ENCODE measurements around the gene TRPM1.

The TRPM1 gene

DNA sequence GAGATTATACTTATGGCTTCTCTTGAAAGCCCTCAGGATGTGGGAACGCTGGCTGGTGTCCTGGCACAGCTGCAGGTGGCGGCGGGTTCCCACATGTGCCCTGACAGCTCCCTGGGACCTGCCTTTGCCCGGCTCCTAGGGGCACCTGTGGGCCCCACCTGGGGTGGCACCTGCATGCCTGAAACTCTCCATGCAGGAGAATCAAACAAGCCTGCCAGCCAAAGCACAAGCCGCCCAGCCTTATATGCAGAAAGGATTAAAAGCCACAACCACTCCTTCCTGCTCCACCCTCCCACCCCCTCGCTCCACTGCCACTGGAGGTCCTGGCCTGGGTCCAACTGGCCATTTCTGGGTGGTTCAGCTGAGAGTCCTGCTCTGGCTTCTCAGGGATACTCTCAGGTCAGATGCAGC, 18.1 kb downstream of the TRPM1 start:
- no peak for DNase-seq (ENCODE audit: low read depth in 1 of 2, low spot score in 1 of 2)

DNA sequence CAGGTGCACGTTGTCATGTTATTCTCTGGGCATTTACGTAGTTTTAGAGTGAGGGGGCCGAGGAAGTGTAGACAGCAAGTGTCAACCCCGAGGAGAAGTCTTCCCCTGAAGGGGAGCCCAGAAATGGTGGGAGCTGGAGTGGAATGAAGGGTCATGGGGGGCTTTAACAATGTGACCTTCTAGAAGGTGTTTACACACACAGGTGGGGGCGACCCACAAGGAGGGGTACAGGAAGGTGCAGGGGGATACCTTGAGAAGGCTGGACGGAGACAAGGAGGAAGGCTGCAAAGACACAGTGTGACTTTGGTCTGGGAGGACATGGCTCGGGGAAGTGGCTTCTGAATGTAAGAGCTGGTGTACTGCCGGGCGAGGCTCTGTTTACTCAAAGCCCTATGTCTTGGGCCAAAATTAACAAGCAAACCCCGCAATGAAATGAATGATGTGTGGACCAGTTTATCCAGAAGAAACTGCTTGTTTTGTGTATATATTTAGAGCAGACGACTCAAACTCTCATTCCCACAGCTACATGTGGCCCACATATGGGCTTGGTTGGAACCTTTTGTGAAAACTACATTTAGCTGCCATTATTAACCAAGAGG, 18.7 kb downstream of the TRPM1 start:
- no peak for DNase-seq (ENCODE audit: low read depth in 1 of 2, low spot score in 1 of 2)

DNA sequence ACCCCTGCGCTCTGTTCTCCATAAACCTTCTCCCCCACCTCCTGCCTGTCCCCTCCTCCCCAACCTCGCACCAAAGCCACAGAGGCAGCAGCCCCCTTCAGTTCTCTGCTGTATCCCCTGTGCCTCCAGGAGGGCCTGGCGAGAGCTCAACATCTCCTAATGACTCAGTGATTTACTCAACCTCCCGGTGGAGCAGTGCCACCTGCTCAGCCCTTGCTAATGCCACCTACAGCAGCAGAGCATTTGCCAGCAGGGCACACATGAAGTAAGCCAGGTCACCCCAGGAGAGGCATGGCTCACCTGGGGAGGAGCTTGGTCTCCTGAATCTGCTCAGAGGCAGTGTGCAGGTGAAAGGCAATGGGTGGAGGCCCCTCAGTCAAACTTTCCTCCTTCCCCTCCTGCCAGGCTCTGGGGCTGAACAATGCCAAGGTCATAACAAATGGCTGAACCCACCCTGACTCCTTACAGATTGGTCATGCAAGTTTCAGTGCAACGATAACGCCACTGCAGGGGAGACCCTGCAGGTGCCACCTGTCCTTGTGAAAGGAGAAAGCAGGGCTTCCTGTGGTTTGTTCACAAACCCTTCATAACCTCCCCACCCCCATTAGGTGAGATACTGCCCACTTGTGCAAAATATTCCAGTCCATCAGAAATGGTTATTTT, 19.8 kb downstream of the TRPM1 start:
- DNase-seq (ENCODE audit: low read depth in 1 of 2, low spot score in 1 of 2): no peak

DNA sequence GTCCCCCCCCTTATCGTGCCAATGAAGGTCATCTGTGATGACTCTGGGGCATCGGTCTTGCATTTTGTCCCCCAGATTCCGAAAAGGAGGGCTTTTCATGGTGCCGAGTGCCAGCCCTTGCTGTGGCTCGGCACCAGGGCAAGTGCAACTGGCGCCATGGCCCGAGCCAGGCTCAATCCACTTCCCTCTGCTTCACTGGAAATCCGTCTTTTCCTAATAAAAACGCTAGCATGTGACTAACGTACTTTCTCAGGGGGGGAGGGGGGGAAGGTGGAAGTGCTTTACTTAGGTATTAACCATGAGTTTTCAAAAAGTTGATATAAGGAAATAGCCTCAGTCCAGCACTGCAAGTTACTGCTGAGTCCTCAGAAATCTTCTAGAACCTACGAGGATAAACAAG, 20.5 kb downstream of the TRPM1 start:
- DNase-seq (ENCODE audit: low read depth in 1 of 2, low spot score in 1 of 2): no peak

DNA sequence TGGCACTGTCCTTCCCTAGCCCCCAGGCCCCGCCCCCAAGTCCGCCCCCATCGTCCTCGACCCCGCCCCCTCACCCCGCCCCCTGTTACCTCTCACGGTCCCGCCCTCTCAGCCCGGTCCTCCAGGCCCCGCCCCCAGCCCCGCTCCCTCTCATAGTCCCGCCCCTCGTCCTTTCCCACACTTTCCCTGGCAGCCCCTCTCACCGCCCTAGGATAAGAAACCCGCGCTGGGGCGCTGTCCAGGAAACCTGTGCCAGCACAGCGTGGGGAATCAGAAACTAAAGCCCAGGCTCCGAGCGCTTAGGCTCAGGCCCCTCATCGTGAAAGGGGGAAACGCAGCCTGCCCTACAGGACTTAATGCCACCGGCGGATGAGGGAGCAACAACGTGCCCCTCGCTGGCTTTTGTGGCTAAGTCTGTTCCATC, 20.9 kb downstream of the TRPM1 start:
- DNase-seq (ENCODE audit: low read depth in 1 of 2, low spot score in 1 of 2): no peak

DNA sequence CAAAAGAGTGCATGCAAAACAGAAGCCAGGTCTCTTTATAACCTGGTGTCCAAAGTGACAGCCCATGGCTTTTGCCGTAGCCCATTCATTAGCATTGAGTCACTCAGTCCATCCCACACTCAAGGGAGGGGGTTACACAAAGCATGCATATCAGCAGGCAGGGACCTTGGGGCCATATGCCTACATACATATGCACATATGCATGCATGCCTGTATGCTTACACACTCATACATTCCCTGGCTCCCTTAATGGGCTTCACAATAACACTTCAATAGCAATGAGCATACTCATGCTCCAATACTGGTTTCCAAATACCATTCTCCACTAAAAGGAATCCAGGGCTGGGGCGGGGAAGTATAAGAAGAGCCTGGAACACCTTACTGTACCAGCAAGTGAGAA, 22.0 kb downstream of the TRPM1 start:
- no peak for DNase-seq (ENCODE audit: low read depth in 1 of 2, low spot score in 1 of 2)

DNA sequence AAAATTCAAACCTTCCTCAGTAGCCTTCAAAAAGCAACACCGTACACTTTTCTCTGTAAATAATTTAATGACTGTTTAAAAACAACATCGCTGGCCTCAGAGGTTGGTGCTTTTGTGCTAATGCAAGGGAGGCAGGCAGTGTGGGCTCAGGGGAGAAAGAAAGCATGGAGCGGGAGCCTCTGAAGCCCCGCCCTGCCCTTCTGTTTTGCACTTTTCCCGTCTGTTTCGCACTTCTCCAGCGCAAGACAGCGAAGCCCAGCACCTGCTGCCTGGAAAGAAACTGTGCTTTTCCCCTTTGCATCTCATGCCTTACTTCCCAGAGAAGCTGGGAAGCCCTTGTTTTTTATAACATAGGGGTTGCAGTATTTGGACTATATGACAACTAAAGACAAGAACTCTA, 23.1 kb downstream of the TRPM1 start:
- DNase-seq (ENCODE audit: low read depth in 1 of 2, low spot score in 1 of 2): no peak

DNA sequence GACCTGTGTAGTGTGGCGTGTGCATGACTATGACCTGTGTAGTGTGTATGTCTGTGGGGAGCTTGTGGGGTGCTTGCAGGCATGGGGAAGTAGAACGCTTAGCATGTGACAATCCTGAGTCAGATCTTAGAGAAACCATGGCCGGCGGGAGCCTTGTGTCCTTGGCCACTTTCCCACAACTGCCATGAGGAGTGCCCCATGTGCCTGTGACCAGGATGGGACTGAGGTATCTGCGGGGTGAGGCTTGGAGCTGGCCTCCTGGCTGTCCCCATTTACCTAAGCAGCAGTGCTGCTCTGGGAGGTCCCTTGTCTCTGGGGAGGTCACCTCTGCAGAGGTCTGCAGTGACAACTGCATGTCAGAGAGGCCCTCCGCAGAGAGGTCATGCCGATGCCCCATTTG, 23.6 kb downstream of the TRPM1 start:
- DNase-seq (ENCODE audit: low read depth in 1 of 2, low spot score in 1 of 2): no peak

DNA sequence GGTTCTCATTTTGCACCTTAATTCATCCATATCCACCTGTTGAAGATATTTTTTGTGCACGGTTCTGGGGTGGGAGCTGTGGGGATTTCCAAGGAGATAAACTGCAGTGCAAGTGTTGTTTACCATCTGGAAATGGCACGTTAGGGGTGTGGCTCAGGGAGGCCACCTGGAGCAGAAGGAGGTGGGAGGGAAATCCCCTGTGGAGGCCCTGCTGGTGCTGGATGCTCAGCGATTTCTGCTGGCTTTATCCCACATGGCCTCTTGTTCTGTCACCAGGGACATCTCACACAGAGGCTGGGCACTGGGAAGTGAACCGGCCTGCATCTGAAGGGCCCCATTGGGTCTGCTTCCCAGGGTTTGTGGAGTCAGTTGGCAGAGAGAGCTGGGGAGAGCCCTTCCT, 24.3 kb downstream of the TRPM1 start:
- DNase-seq (ENCODE audit: low read depth in 1 of 2, low spot score in 1 of 2): no peak

DNA sequence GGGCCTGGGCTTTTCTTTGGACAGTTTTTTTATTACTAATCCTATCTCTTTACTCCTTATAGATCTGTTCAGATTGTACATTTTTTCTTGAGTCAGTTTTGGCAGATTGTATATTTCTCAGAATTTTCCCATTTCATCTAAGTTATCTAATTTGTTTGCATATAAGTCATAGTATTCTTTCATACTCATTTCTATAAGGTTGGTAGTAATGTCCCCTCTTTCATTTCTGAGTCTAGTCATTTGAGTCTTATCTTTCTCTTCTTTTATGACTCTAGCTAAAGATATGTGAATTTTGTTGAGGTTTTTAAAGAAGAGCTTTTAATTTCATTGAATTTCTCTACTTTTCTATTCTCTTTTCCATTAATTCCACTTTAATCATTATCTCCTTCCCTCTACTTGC, 27.2 kb downstream of the TRPM1 start:
- DNase-seq (ENCODE audit: low read depth in 1 of 2, low spot score in 1 of 2): no peak

DNA sequence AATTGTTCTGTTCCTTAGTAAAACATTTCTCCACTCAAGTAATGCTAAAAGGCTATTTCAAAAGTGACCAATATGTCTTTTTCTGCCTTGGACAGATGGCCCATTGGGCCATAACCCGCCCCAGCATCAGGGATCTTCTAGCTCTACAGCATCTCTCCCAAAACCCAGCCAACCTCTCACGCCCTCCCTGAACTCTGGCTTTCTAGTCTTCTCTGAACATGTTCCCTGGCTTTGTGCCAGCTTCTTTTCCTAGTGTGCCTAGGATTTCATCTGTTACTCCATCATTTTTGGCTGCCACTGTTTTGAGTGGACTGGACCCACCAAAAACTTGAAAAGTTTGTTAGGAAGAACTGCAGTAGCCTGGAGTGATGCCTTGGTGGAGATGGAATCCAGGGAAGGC, 30.7 kb downstream of the TRPM1 start:
- DNase-seq (ENCODE audit: low read depth in 1 of 2, low spot score in 1 of 2): no peak

DNA sequence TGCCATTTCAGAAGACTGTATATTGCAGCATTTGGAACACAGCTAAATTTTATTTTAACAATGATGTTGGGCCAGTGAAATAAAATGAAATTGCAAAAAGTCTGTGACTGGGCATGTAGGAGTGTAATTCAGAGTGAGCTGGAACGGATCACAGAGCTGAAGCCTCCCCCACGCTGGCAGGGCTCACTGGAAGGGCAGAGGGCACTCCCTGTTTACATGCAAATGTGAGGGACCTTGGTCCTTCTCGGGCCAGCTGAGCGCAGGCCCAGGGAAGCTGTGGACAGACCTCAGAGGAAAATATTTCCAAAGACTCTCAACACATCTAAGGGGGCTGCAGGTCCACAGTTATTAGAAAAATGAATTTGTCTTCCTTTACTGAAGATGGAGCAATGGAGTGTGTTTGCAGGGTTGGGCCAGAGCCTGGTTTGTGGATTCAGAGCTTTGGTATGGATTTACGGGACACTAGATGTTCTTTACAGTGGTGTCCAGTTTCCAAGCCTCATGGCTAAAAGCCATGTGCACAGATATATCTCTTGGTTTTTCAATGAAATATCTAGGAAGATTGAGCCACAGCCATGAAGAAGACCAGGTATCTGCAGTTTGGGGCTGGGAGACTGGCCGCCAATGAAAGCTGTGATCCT, 32.0 kb downstream of the TRPM1 start:
- DNase-seq (ENCODE audit: low read depth in 1 of 2, low spot score in 1 of 2): no peak

DNA sequence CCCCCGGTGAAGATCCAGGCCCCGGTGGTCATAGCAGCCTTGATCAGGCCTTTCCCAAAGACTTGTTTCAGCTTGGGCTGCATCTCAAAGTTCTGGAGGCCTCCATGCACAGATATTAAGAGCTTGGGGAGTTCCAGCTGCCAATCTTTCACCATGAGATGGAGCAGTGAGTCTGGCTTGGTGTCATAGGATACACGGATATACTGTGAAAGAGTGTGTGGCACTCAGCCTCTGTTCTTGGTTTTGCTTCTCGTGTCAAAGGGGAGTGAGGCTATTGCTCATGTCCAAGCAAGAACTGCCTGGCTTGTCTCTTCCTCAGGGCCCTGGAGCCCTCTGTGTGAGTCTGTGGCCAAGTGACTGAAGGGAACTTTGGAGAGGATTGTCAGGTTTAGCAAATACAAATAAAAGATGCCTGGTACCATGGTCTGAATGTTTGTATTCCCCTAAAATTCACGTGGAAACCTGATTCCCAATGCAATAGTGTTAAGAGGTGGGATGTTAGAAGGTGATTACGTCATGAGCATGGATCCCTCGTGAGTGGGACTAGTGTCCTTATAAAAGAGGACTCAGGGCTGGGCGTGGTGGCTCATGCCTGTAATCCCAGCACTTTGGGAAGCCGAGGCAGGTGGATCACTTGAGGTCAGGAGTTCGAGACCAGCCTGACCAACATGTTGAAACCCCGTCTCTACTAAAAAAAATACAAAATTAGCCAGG, 33.5 kb downstream of the TRPM1 start:
- no peak for DNase-seq (ENCODE audit: low read depth in 1 of 2, low spot score in 1 of 2)

DNA sequence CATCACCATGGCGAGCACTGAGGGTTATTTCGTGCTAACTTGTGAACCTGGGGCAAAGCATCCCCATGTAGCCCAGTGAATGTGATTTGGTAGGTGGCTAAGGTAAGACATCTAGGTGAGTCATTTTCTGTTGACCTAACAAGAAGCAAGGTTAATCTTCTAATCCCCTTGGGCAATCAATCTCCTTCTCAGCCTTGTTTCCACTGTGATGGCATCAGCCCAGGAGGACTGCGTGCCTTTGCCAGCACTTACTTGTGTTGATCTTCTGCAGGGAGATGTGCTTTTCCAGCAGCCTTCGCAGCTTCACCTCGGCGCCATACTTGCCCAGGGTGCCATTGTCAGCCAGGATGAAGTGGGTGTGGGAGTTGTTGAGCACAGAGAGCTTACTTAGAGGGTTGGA, 35.7 kb downstream of the TRPM1 start:
- DNase-seq (ENCODE audit: low read depth in 1 of 2, low spot score in 1 of 2): no peak

DNA sequence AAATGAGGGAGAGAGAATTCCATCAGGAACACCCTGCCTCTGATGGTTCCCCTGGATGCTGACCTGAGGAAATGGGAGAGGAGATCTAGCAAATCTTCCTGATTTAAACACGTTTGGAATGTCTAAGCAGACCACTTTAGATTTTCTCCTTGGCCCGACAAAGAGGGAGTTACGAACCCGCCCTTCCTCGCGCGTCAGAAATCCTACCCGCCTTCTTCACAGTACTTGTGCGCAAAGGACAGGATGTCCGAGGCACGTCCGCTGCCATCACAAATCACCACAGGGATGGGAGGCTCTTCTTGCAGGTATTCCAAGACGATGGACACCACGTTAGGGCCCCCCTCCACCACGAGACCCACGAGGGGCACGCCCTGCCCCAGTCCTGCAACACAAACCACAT, 38.6 kb downstream of the TRPM1 start:
- no peak for DNase-seq (ENCODE audit: low read depth in 1 of 2, low spot score in 1 of 2)

DNA sequence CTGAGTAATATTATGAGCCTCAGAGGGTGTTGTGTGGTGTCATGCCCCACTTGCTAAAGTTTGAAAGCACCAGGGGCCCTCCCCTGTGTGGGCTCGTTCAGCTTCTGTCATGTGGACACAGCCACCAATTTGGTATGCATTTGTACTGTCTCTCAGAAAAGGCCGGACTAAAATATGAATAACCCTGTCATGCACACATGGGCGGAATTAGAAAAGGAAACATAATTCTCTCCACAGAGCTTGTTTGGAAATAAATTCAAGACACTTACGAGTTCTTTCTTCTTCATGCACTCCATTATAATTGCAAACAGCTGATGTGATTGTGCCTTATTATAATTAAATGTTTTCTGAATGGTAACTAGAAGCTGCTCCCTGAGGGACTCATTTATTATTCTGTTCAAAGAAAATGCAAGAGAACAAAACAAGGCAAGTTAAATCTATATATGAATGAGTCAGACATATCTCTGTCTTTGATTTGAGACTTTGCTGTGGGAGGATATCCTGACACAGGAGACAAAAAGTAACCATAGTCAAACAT, 39.1 kb downstream of the TRPM1 start:
- no peak for DNase-seq (ENCODE audit: low read depth in 1 of 2, low spot score in 1 of 2)

DNA sequence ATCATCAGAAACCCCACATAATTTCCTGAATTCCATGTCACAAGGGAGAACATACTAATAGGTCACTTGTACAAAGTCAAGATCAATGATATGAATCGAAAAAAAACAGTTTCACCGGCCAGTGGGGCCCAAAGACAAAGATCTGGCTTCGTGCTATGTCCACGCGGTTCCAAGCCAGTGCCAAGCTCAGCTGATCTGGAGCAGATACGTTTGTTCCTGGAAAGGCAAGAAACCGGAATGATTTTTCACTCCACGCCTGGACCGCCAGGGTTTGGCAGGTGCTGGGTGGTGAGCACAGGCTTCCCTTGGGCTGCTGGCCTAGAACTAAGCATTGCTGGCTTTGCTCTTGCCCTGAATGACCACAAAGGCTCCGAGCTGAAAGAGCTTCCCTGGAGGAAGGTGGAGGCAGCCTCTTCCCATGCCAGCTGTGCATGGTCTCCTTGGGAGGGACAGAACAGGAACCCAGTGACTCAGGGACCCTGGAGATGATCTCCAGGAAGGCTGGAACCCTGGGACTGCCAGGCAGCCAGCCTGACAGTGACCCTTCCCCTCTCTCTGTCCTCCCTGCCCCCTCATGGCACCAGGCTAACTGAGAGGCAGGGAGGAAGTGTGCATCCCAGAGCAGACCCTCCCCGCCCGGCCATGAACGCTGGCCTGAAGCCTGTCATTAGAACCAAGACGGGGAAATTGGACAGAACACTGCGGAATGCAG, 40.9 kb downstream of the TRPM1 start:
- no peak for DNase-seq (ENCODE audit: low read depth in 1 of 2, low spot score in 1 of 2)

DNA sequence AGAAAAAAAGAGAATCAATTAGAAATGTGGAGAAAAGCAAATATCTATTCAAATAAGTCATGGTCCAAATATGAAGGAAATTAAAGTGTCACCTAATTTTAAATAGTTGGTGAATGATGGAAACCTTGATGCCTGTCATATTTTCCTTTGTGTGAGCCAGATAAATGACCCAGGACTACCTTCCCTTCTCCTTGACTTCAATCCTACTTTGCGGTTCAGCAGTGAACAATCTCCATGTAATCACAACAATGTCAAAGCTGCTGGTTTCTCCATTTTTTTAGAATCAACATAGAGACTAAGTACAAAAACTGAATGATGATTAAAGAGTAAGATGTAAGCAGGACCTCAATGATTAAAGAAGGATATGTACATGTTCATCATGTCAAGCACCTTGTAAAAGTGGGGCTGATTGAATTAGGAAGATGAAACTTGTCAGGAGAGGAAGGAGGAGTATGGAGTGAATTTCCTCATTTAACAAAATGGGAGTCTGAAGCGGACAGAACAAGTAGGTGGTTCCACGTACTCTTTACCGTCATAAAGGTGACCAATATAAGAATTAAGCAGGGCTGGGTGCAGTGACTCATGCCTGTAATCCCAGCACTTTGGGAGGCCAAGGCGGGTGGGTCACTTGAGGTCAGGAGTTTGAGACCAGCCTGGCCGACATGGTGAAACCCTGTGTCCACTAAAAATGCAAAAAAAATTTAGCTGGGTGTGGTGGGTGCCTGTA, 43.1 kb downstream of the TRPM1 start:
- no peak for DNase-seq (ENCODE audit: low read depth in 1 of 2, low spot score in 1 of 2)

DNA sequence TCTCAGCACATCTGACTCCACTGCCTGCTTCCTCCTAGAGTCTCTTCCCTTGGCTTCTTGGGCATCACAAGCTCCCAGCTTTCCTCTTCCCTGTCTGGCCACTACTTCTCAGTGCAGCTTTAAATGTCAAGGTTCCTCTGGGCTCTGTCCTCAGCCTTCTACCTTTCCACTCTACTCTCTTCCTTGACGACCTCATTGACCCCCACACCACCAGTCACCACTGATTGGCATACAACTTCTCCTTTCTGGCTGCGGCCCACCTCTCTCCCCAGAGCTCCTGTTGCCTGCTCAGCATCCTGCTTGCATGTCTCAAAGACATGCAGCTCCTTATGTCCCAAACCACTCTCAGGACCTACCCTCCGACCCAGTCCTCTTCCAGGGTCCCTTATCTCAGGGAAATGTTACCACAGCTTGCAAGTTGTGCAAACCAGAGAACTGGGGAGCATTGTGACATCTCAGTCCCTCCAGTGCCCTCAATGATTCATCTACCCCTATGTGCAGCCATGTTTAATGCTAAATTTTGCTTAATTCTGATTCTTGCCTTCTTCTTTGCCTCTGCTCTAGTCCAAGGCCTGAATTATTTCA, 49.9 kb downstream of the TRPM1 start:
- no peak for DNase-seq (ENCODE audit: low read depth in 1 of 2, low spot score in 1 of 2)

DNA sequence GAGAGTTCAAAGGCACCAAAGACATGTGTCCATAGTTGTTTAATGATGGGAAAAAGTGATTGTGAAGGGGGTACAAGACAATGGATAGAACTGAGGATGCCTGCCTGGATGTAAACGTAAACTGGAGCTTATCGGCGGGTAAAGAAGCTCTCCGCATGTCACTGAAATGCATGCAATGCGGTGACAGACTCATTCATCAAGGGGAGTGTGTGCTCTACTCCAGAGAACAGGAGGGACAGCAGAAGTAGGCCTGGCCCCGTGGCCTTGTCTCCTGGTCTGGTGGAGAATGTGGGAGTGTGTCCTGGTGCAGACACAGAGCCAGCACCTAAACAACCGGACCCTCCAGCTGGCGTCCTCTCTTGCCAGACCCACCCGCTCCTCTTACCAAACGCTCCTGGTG, 50.6 kb downstream of the TRPM1 start:
- DNase-seq (ENCODE audit: low read depth in 1 of 2, low spot score in 1 of 2): no peak
